NCI-H446 treated with DMSO at 0.1 percent for 48 hours (cell line): ENCODE data around the gene CDCA8.
"Not testable (repeated sequence)": the region's sequence is repeated elsewhere in the genome, so short reads cannot be mapped to it uniquely, and the experiment has no call there.

Experiments used
- DNase-seq: peaks from one replicate; lab custom pipeline; 2025; lab: John Stamatoyannopoulos, UW

CDCA8 gene

GRCh38 chr1:37718181-37718900 lies 26.0 kb downstream of the CDCA8 start:
- no peak for DNase-seq

GRCh38 chr1:37718901-37719571 lies 26.7 kb downstream of the CDCA8 start:
- no peak for DNase-seq

- DNase-seq: no peak
These were observed 27.4 kb downstream of the CDCA8 start for GRCh38 chr1:37719572-37720195.

GRCh38 chr1:37720231-37721130 lies 28.2 kb downstream of the CDCA8 start:
- no peak for DNase-seq

DNA sequence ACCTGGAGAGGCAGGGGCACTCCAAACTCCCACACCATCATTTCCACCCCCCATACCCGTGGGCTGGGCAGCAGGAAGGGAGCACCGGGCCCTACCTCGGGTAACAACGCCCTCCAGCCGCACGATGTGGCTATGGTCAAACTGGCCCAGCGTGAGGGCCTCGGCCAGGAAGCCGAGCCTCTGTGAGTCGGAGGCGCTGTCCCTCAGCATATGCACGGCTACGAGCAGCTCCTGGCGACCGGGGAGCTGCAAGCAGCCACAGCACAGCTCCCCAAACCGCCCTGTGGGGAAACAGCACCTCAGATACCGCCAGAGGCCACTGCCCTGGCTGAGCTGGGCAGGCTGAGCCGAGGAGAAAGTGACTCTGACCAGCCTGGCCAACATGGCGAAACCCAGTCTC lies 29.2 kb downstream of the CDCA8 start:
- no peak for DNase-seq

GRCh38 chr1:37722181-37723071 lies 30.1 kb downstream of the CDCA8 start:
- no peak for DNase-seq

GRCh38 chr1:37723072-37723389 lies 30.7 kb downstream of the CDCA8 start:
- DNase-seq: no peak

GRCh38 chr1:37723390-37724078 lies 31.2 kb downstream of the CDCA8 start:
- DNase-seq: no peak

DNA sequence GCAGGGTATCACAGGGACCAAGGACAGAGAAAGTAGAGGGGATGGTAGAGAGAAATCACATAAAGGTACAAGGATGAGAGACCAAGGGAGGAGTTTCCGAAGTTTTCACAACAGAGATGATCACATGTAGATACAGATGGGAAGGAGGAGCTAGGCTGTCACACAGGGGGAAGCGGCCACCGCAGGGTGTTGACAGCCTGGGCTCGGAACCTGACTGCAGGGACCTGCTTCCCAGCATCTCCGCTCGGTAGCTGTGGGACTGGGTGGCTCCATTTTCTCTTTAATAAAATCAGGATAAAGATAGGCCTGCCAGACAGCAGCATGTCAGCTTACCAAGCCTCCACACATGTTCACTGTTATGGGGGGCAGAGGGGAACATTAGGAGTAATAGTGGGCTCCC lies 32.3 kb downstream of the CDCA8 start:
- DNase-seq: no peak

DNA sequence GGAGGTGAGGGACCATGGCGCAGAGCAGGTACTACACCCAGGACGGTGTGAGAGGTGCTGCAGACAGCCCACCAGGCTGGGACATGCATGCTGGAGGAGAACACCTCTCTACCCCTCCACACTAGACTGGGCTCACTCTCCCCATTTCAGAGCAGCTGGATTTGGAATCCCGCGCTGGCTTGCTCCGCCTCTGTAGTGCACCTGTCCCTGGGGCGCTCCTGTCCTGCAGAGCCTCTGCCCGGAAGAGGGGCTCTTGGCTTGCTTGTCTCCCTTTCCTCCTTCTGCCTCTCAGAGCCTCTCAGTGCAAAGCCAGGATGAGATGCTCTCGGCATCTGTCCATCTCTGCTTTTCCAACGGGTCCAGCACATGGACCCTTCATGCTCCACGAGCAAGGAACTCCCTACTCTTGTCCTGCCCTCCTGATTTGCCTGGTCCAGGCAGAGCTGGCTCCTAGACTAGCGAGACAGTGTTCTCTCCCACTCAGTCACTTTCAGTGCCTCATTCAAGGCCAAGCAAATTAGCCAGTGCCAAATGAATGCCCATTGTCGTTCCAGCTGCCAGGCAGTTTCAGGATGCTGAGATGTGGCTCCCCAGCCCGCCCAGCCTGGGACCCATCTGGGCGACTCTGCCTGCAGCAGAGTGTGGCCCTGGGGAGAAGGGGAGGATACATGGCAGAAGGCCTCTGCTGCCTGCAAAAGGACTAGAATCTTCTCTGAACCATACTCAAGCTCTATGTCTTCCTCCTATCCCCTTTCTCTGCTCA lies 33.7 kb downstream of the CDCA8 start:
- no peak for DNase-seq

GRCh38 chr1:37726751-37727585 lies 34.7 kb downstream of the CDCA8 start:
- no peak for DNase-seq

GRCh38 chr1:37728416-37728815 lies 36.1 kb downstream of the CDCA8 start:
- no peak for DNase-seq

- DNase-seq: no peak
These were observed 38.1 kb downstream of the CDCA8 start for GRCh38 chr1:37730376-37730775.

- no peak for DNase-seq
These were observed 39.1 kb downstream of the CDCA8 start for GRCh38 chr1:37731312-37732019.

- DNase-seq: no peak
These were observed 39.9 kb downstream of the CDCA8 start for GRCh38 chr1:37732111-37732780.

DNA sequence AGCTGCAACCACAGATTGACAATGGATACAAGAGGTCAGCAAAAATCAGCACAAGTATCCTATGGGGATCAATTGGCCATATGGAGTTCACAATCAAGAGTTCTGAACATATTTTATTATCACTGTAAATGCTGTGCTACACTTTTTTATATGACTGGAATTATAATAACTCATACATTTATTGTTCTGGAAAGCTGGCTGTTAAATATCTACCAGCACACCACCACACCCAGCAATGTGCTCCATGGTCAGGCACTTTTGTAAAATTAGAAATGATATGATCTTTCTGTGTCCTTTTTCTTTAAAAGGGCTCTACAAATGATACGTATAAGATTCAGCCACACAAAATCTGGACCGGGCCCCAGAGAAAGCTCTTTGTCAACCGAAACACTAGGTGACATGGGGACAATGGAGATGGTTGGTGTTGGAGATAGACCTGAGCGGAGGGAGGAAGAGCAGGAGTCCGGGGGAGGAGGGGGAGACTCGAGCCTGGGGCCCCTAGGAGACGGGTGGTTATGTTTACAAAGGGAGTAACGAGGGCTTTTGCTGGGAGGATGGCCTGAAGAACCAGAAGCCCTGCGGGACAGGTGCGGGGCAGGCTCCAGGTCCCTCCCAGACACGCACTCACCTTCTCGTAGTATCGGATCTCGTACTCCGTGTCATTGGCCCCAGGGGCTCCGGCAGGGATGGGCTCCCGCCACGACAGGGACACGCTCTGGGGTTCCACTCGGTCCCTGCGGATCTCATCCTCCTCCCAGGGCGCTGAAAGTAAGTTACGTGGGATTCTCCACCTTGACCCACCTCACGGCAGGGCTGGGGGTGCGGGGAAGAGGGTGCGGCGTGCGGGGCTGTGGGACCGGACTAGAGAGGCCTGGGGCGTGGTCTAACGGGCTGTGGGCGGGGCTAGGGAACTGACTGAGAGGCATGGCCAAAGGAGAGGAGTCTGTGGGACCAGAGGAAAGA lies 42.6 kb downstream of the CDCA8 start:
- no peak for DNase-seq

DNA sequence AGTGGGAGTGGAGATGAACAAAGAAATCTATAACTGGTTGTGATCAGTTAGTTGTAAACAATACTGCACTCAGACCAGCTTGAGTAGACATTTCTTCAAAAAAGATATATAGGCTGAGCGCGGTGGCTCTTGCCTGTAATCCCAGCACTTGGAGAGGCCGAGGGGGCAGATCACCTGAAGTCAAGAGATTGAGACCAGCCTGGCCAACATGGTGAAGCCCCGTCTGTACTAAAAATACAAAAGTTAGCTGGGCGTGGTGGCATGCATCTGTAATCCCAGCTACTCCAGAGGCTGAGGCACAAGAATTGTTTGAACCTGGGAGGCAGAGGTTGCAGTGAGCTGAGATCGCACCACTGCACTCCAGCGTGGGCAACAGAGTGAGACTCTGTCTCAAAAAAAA lies 45.7 kb downstream of the CDCA8 start:
- not testable (repeated sequence) for DNase-seq
